Measurements from ENCODE around the gene ZKSCAN1.
"Not testable (repeated sequence)": the region's sequence is repeated elsewhere in the genome, so short reads cannot be mapped to it uniquely, and the experiment has no call there.

Gene ZKSCAN1

GRCh38 chr7:100003711-100004661 is 11.4 kb upstream of the ZKSCAN1 start:
- DNase-seq (ENCODE audit: low read depth) = no peak

- no peak for DNase-seq (ENCODE audit: low read depth)
Observed at GRCh38 chr7:100007887-100008286, 7.5 kb upstream of the ZKSCAN1 start.

- no peak for DNase-seq (ENCODE audit: low read depth)
Observed at GRCh38 chr7:100008525-100008924, 6.9 kb upstream of the ZKSCAN1 start.

GRCh38 chr7:100009952-100010351 is 5.4 kb upstream of the ZKSCAN1 start:
- DNase-seq (ENCODE audit: low read depth) = not testable (repeated sequence)

- no peak for DNase-seq (ENCODE audit: low read depth)
Observed at GRCh38 chr7:100010901-100011300, 4.5 kb upstream of the ZKSCAN1 start.

GRCh38 chr7:100011516-100011915 is 3.9 kb upstream of the ZKSCAN1 start:
- DNase-seq (ENCODE audit: low read depth) = no peak

- not testable (repeated sequence) for DNase-seq (ENCODE audit: low read depth)
Observed at GRCh38 chr7:100012385-100013327, 2.7 kb upstream of the ZKSCAN1 start.

GRCh38 chr7:100013328-100013676 is 2.1 kb upstream of the ZKSCAN1 start:
- no peak for DNase-seq (ENCODE audit: low read depth)

GRCh38 chr7:100016215-100016901 is 962 bp downstream of the ZKSCAN1 start:
- no peak for DNase-seq (ENCODE audit: low read depth)

GRCh38 chr7:100017300-100017699 is 1.9 kb downstream of the ZKSCAN1 start:
- no peak for DNase-seq (ENCODE audit: low read depth)

- no peak for DNase-seq (ENCODE audit: low read depth)
Observed at GRCh38 chr7:100017875-100018274, 2.5 kb downstream of the ZKSCAN1 start.

GRCh38 chr7:100019908-100020307 is 4.5 kb downstream of the ZKSCAN1 start:
- DNase-seq (ENCODE audit: low read depth) = no peak

- no peak for DNase-seq (ENCODE audit: low read depth)
Observed at GRCh38 chr7:100021297-100021696, 5.9 kb downstream of the ZKSCAN1 start.

GRCh38 chr7:100022621-100023020 is 7.2 kb downstream of the ZKSCAN1 start:
- no peak for DNase-seq (ENCODE audit: low read depth)

GRCh38 chr7:100023526-100023925 is 8.1 kb downstream of the ZKSCAN1 start:
- no peak for DNase-seq (ENCODE audit: low read depth)

GRCh38 chr7:100024020-100024619 is 8.7 kb downstream of the ZKSCAN1 start:
- DNase-seq (ENCODE audit: low read depth) = no peak

- DNase-seq (ENCODE audit: low read depth) = no peak
Observed at GRCh38 chr7:100027197-100027596, 11.8 kb downstream of the ZKSCAN1 start.

GRCh38 chr7:100029596-100029995 is 14.2 kb downstream of the ZKSCAN1 start:
- DNase-seq (ENCODE audit: low read depth) = no peak

- no peak for DNase-seq (ENCODE audit: low read depth)
Observed at GRCh38 chr7:100033526-100033925, 18.1 kb downstream of the ZKSCAN1 start.

- no peak for DNase-seq (ENCODE audit: low read depth)
Observed at GRCh38 chr7:100034871-100035510, 19.6 kb downstream of the ZKSCAN1 start.

- no peak for DNase-seq (ENCODE audit: low read depth)
Observed at GRCh38 chr7:100035876-100036275, 20.5 kb downstream of the ZKSCAN1 start.
